Choroid plexus epithelial cell (primary cell): ENCODE data around the gene MAP3K4.

Source experiments
- DNase-seq: peaks from one replicate; pipeline ENCODE4 v3.0.0-alpha.2; 2010; ENCODE audit warnings: low read depth
- H3K4me3 ChIP-seq: 2 replicates; pipeline ENCODE4 v1.5.1; 2011; ENCODE audit warnings: low read depth, mild to moderate bottlenecking, control low read depth, low read length, moderate library complexity
- CTCF ChIP-seq: conservative IDR thresholded peaks from 2 replicates; pipeline ENCODE4 v1.5.1; 2011; ENCODE audit warnings: low read depth, mild to moderate bottlenecking, control low read depth, inconsistent platforms, low read length, moderate library complexity

Gene MAP3K4

DNA sequence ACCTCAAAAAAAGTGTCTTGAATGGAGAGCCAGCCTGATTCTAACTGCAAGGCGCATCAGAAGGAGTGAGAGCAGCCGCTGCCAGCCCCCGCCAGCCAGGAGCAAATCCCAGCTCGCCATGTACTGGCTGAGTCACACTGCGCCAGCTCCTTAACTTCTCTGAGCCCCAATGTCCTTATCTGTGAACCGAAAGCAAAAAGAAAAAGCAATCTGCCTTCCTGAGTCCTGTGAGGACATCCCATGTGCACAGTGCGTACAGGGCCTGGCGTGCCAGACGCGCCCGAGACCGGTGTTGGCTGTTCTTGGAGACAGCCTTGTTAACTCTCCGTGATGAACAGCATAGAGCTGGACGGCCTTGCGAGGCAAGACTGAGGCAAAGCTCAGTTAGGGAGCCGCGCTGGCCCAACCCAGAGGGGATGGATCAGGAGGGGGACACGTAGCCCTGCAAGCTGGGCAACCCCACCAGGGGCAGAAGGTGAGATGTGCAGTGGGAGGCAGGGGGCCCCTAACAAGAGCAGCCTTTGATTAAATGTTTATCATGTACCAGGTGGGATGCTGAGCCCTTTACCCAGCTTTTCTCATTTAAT, 159.6 kb downstream of the MAP3K4 start:
- TF ChIP-seq CTCF: no peak
- no peak overlapping the region for H3K4me3 ChIP-seq
- DNase-seq: no peak

DNA sequence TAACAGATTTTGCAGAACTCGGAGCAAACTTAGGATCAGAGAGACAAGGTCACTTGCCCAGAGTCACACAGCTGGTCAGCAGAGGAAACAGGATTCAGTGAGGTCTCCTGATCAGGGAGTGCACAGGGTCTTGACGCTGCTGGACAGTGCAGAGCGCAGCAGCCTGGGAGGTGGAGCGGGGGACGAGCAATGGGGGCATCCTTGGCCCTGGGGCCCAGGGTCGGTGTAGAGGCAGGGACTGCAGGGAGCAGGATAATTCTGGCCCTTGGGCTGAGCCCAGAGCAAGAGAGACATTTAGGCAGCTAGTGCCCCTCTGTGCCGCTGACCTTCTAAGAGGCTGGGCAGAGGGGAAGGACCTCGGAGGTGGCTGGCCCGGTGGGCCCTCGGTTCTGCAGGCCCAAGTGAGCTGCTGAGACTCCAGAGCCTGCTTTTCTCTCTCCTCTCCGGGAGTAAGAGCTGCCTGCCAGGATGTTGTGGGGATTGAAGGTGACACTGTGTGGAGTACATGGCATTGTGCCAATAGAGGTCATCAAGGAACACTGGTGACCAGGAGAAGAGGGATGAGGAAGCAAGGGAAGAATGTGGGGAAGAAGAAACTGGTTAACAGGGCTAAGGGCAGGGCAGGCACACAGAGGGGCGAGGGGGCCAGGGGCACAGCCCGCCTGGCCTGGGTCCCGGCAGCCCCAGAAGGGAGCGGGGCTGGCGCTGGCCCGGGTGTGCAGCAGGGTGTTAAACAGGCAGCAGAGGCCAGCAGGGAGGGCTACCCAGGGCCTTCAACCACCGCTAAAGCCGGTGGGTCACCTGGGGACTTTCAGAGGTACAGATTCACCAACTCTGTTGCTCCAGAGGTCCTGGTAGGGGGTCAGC, 160.3 kb downstream of the MAP3K4 start:
- TF ChIP-seq CTCF: no peak

GRCh38 chr6:161152527-161152862, 160.9 kb downstream of the MAP3K4 start:
- no peak for TF ChIP-seq CTCF
- DNase-seq: no peak
- H3K4me3 ChIP-seq: no peak overlapping the region

More for the DNA sequence above, 160.3 kb downstream of the MAP3K4 start:
- DNase-seq: no peak
- no peak overlapping the region for H3K4me3 ChIP-seq

DNA sequence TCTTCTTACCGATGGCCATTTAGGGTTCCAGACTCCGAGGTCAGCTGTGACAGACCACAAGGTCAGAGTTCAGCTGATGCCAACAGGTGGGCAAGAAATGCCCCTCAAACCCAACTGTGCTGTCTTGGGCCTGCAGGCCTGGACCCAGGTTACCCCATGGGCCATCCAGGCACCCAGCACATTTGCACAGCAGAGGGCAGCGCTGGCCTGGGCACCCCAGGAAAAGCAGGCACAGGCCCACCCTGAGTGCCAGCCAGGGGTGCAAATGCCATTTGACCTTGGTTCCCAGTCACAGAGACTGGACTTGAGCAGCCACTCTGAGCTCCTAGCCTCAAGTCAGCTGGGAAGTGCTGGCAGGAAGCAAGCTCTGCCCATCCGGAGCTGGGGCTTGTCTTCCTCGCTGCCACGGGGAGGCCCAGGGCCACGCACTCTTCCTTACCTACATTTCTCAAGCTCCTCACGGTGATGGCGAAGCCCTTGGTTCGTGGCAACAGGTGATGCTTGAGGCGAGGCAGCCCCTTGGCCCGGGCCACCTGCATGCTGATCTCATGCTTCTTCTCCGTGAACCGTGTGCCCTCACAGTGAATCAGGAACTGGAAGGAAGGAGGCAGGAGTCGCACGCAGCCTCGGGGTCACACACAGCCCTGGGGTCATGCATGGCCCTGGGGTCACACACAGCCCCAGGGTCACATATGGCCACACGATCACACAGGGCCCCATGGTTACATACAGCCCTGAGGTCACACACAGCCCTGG, 161.5 kb downstream of the MAP3K4 start:
- no peak for DNase-seq
- TF ChIP-seq CTCF: peak; percentile 78
- H3K4me3 ChIP-seq: no peak overlapping the region

- no peak for TF ChIP-seq CTCF
- H3K4me3 ChIP-seq: no peak overlapping the region
- DNase-seq: no peak
Observed at GRCh38 chr6:161153725-161154124, 162.2 kb downstream of the MAP3K4 start.

- H3K4me3 ChIP-seq: no peak overlapping the region
- no peak for TF ChIP-seq CTCF
Observed at GRCh38 chr6:161154796-161155335, 163.3 kb downstream of the MAP3K4 start.

More at GRCh38 chr6:161154796-161155335, 163.3 kb downstream of the MAP3K4 start:
- no peak for DNase-seq
